IgD-negative memory B cell (primary cell): ENCODE data around the gene GANAB. TPM values are rescaled to one million over a fixed set of nuclear protein-coding genes. Genes with fewer than 3 reads are reported as not detected.

Experiments
- polyA plus RNA-seq: library from polyadenylated mRNA; unstranded; fragments of 300-500 nt; fragmentation: Illumina TruSeq; gene quantifications from one replicate; pipeline ENCODE4 v1.2.3, GENCODE V29; 2021

Gene GANAB
- polyA plus RNA-seq, 1 donor from 2014 or later = 112 TPM

Other genes with a start within 250 kb of the GANAB start
- not detected for gene SCGB1A1, start 227.6 kb downstream of the GANAB start, polyA plus RNA-seq
- 107 TPM for gene AHNAK, start 99.8 kb downstream of the GANAB start, polyA plus RNA-seq
- gene EEF1G, start 72.7 kb downstream of the GANAB start, polyA plus RNA-seq = 1,657 TPM
- 19.2 TPM for gene TUT1, start 55.1 kb downstream of the GANAB start, polyA plus RNA-seq
- 32.9 TPM for gene MTA2, start 44.7 kb downstream of the GANAB start, polyA plus RNA-seq
- 13.8 TPM for gene EML3, start 33.8 kb downstream of the GANAB start, polyA plus RNA-seq
- gene ROM1, start 33.4 kb downstream of the GANAB start, polyA plus RNA-seq = 0.19 TPM
- 36.1 TPM for gene B3GAT3, start 24.6 kb downstream of the GANAB start, polyA plus RNA-seq
- 30.9 TPM for gene INTS5, start 6.7 kb upstream of the GANAB start, polyA plus RNA-seq
- gene C11orf98, start 18.6 kb upstream of the GANAB start, polyA plus RNA-seq = 96.3 TPM
- 6.3 TPM for gene CSKMT, start 18.7 kb upstream of the GANAB start, polyA plus RNA-seq
- 13.7 TPM for gene UQCC3, start 25.1 kb upstream of the GANAB start, polyA plus RNA-seq
- 6.2 TPM for gene LBHD1, start 25.7 kb upstream of the GANAB start, polyA plus RNA-seq
- gene UBXN1, start 32.5 kb upstream of the GANAB start, polyA plus RNA-seq = 228 TPM
- gene LRRN4CL, start 42.9 kb upstream of the GANAB start, polyA plus RNA-seq = not detected
- gene BSCL2, start 60.8 kb upstream of the GANAB start, polyA plus RNA-seq = 48.2 TPM
- gene GNG3, start 61.1 kb upstream of the GANAB start, polyA plus RNA-seq = 13.3 TPM
- gene HNRNPUL2, start 80.8 kb upstream of the GANAB start, polyA plus RNA-seq = 2.8 TPM
- 35.0 TPM for gene TTC9C, start 81.9 kb upstream of the GANAB start, polyA plus RNA-seq
- gene ZBTB3, start 107.5 kb upstream of the GANAB start, polyA plus RNA-seq = 5.0 TPM
- 202 TPM for gene POLR2G, start 115.0 kb upstream of the GANAB start, polyA plus RNA-seq
- gene TAF6L, start 124.8 kb upstream of the GANAB start, polyA plus RNA-seq = 12.2 TPM
- gene TMEM179B, start 140.8 kb upstream of the GANAB start, polyA plus RNA-seq = 101 TPM
- gene TMEM223, start 145.4 kb upstream of the GANAB start, polyA plus RNA-seq = 39.1 TPM
- gene NXF1, start 158.8 kb upstream of the GANAB start, polyA plus RNA-seq = 67.6 TPM
- 39.8 TPM for gene STX5, start 185.4 kb upstream of the GANAB start, polyA plus RNA-seq
- gene TEX54, start 186.2 kb upstream of the GANAB start, polyA plus RNA-seq = not detected
- 57.5 TPM for gene WDR74, start 193.0 kb upstream of the GANAB start, polyA plus RNA-seq
- gene SLC3A2, start 234.3 kb upstream of the GANAB start, polyA plus RNA-seq = 111 TPM